ENCODE results near the gene POLG2.
A peak's percentile ranks its signal among the peaks of the same experiment; 100 is the strongest.

Gene POLG2

GRCh38 chr17:64515829-64516228 lies 19.0 kb upstream of the POLG2 start:
- Histone ChIP-seq H3K36me3 (ENCODE audit: insufficient read depth, low read length) (peaks cover 52% of the 10 kb centered on the region), H3K9ac (ENCODE audit: low read depth, low read length) (no peak overlapping the region), H3K4me1 (ENCODE audit: insufficient read depth, low read length) (no peaks in the 10 kb centered on the region), H3K9me3 (ENCODE audit: control insufficient read depth, insufficient read depth, low read length) (no peaks in the 10 kb centered on the region)

- H3K9me3 ChIP-seq (ENCODE audit: control insufficient read depth, insufficient read depth, low read length): no peaks in the 10 kb centered on the region
- no peaks in the 10 kb centered on the region for H3K4me1 ChIP-seq (ENCODE audit: insufficient read depth, low read length)
- no peak overlapping the region for H3K9ac ChIP-seq (ENCODE audit: low read depth, low read length)
- H3K36me3 ChIP-seq (ENCODE audit: insufficient read depth, low read length): peaks cover 52% of the 10 kb centered on the region
Observed at GRCh38 chr17:64515419-64515818, 18.6 kb upstream of the POLG2 start.

- H3K36me3 ChIP-seq (ENCODE audit: insufficient read depth, low read length): peaks cover 34% of the 10 kb centered on the region
- H3K9ac ChIP-seq (ENCODE audit: low read depth, low read length): no peak overlapping the region
- no peaks in the 10 kb centered on the region for H3K9me3 ChIP-seq (ENCODE audit: control insufficient read depth, insufficient read depth, low read length)
- peaks cover 3% of the 10 kb centered on the region for H3K4me1 ChIP-seq (ENCODE audit: insufficient read depth, low read length)
Observed at GRCh38 chr17:64509179-64509578, 12.3 kb upstream of the POLG2 start.

DNA sequence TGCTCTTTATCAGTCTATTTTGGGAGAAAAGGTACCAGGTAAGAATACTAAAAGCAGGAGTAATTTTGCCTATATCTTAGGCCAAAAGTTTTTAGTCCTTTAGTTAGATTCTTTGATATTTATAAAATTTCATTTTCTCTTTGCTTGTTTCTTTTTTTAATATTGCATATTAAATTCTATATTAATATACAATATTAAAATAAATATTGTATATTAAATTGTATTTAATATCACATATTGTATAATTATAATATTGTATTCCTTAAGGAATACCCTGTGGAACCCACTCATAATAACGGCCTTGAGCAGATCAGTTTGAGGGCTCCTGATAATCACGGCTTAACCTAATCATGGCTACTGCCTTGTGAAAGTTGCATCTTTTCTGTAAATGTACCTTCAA lies 11.8 kb upstream of the POLG2 start:
- Histone ChIP-seq H3K36me3 (ENCODE audit: insufficient read depth, low read length) (peaks cover 39% of the 10 kb centered on the region), H3K9ac (ENCODE audit: low read depth, low read length) (0 out of 2 replicates have a peak overlapping the region, but pooled peaks have one; percentile 99), H3K9me3 (ENCODE audit: control insufficient read depth, insufficient read depth, low read length) (no peaks in the 10 kb centered on the region), H3K4me1 (ENCODE audit: insufficient read depth, low read length) (peaks cover 7% of the 10 kb centered on the region)

- H3K4me1 ChIP-seq (ENCODE audit: insufficient read depth, low read length): peaks cover 10% of the 10 kb centered on the region
- no peaks in the 10 kb centered on the region for H3K9me3 ChIP-seq (ENCODE audit: control insufficient read depth, insufficient read depth, low read length)
- peak overlapping the region; percentile 99 for H3K9ac ChIP-seq (ENCODE audit: low read depth, low read length)
- H3K36me3 ChIP-seq (ENCODE audit: insufficient read depth, low read length): peaks cover 46% of the 10 kb centered on the region
Observed at GRCh38 chr17:64507413-64507782, 10.5 kb upstream of the POLG2 start.

DNA sequence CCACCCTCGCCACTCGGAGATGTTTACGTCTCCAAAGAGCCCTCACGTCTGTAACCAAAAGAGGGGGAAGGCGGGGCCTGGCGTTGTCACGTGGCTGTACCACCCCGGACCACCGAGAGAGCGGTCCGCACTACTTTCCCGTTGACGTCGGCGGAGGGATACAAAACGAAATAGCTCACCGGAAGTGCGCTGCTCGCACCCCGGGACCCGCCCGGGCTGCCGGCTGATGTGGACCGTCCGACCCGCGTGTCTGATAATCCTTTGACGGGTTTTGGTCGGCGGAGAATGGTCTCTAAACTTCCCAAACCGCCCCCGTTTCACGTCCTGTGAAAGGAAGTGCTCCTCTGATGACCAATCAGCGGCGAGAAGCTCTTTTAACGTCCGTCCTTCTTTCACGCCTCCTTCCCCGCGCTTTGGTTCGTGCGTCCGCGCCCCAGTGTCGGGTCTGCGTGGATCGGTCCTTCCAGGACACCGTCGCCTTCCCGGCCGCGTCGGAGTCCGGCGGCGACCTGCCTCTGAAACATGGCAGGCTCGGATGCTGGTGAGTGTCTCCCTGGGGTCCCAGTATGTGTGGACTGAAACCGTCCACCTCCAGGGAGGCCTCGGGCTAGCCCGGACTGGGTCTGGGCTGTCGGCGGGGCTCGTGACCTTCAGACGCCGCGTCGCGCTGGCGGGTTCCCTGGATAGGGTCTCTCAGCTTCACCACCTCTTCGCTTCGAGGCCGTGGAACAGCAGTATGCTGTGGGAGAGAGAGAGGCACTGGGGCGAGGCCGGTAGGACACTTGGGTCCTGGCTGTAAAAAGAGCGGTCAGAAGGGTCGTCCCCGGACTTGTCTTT lies 9.9 kb upstream of the POLG2 start, which contains the start of gene CEP95:
TSS of gene CEP95 (plus strand) at position 402 of the 837 bp plus-strand sequence. CDS start at position 523, 121 bp downstream.
- no peaks in the 10 kb centered on the region for H3K9me3 ChIP-seq (ENCODE audit: control insufficient read depth, insufficient read depth, low read length)
- peaks cover 48% of the 10 kb centered on the region for H3K36me3 ChIP-seq (ENCODE audit: insufficient read depth, low read length)
- peak within 1 kb of the TSS; percentile 99 for H3K9ac ChIP-seq (ENCODE audit: low read depth, low read length)
- H3K4me1 ChIP-seq (ENCODE audit: insufficient read depth, low read length): peaks cover 16% of the 10 kb centered on the region

DNA sequence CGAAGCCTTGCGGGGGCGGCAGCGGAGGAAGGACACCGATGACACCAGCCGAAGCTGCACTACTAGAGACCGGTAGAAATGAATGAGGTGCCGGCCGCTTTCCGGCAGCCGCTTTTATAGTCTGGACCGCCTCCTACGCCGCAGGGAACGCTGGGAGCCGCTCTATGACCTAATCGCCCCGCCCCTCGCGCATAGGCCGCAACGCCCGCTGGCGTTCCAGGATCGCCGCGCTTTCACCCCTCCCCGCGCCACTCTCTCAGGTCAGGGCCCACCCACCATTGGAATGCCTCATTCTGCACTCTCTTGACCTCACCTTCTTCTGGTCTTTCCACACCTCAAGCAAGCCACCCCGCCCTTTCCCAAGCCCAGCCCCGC lies 9.3 kb upstream of the POLG2 start, which contains the start of gene DDX5:
TSS of gene DDX5 (minus strand) at position 89 of the 375 bp plus-strand sequence. CDS start 170 bp downstream, outside the sequence.
- peaks cover 22% of the 10 kb centered on the region for H3K4me1 ChIP-seq (ENCODE audit: insufficient read depth, low read length)
- H3K36me3 ChIP-seq (ENCODE audit: insufficient read depth, low read length): peaks cover 50% of the 10 kb centered on the region
- no peaks in the 10 kb centered on the region for H3K9me3 ChIP-seq (ENCODE audit: control insufficient read depth, insufficient read depth, low read length)
- H3K9ac ChIP-seq (ENCODE audit: low read depth, low read length): peak within 1 kb of the TSS; percentile 99

DNA sequence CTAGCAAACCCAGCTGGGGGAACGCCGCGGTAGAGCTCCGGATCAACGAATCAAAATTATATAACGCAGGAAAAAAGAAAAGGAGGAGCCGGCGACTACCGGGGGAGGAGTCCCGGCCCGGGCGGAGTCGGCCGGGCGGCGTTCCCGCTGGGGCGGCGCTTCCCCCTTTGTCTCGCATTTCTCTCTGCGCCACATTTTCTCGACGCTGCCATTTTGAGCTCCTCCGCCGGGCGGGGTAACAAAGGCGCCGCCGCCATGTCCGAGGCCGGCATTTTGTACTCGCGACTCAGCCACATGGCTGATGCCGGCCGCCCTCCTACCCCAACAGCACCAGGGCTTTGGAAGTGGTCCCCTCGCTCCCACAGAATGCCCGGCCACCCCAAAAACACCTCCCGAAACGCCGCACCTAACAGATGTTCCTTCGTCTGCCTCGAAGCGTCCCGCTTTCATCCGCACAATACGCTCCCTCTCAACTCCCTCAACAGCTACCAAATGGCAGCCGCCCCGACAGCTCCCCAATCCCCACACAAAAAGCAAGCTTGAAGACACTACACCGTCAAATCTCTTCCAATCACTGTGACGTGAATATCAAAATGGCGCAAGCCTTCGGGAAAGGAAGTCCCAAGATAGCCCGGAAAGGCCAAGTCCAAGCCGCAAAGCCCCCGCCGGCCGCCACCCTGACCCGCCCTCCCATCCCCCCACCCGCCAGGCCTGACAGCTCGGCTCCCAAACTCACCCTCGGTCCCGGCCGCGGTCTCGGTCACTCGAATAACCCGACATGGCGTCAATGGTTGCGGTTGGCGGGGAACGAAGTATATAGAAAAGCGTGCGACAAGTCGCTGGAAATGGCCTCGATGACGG lies 8.7 kb upstream of the POLG2 start:
- Histone ChIP-seq H3K9me3 (ENCODE audit: control insufficient read depth, insufficient read depth, low read length) (no peaks in the 10 kb centered on the region), H3K9ac (ENCODE audit: low read depth, low read length) (peak overlapping the region; percentile 99), H3K36me3 (ENCODE audit: insufficient read depth, low read length) (peaks cover 53% of the 10 kb centered on the region), H3K4me1 (ENCODE audit: insufficient read depth, low read length) (peaks cover 28% of the 10 kb centered on the region)

DNA sequence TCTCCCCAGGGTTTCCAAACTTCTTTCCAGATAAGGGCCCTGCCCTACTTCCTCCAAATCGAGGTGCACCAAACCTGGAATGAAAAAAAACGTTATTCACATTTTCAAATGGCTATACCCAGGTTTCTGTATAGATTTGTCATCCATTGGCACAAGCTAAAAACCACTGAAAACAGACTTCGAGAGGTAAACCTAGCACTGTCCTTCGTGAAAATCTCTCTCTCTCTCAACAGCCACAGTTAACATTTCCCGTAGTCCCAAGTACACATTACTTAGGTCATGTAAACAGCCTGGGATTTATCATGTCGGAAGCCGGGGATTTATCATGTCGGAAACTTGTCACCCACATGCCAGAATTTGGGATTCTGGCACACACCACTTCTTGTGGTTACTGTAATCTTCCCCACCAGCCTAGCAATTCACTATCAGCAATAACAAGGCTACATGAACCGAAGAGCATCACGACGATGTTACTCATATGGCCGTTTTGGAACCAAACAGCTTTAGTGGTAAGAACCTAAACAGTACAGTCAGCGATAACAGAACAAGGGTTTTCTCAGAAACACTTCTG lies 8.0 kb upstream of the POLG2 start:
- H3K9me3 ChIP-seq (ENCODE audit: control insufficient read depth, insufficient read depth, low read length): no peaks in the 10 kb centered on the region
- peaks cover 53% of the 10 kb centered on the region for H3K36me3 ChIP-seq (ENCODE audit: insufficient read depth, low read length)
- peak overlapping the region; percentile 99 for H3K9ac ChIP-seq (ENCODE audit: low read depth, low read length)
- H3K4me1 ChIP-seq (ENCODE audit: insufficient read depth, low read length): peaks cover 31% of the 10 kb centered on the region

DNA sequence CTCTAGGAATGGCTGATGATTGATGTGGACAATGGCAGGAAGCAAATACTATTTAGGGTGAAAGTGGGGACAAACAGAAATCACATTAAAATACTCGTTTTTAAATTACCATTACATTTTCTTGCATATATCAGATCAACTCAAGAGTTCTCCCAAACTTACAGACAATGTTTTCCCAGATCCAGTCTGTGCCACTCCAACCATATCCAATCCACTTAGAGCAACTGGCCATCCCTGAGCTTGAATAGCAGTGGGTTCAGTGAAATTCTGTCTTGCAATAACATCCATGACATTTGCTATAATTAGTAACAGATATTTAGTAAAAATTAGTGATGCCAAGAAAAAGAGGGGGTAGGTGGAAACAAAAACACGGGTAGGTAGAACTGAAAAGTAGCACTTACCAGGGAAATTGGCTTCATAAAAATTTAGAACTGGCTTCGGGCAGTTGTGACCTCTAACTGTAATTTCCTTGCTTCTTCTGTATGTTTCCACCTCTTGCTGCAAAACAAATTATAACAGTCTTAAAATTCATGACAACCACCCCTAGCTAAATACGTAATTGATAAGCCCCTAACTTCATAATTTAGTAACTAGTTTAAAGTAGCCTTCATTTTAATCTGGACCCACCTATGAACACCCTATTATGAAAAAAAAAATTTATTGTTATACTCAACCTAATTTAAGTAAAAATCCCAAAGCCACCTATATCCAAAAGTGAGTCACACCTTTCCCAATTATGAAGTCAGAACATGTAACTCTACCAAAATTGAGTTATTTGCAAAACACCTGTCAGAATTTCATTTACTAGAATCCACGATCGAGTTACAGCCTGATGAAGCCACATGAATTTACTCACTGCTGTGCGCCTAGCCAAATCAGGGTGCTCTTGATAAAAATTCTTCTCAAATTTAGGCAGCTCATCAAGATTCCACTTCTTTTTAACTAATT lies 7.2 kb upstream of the POLG2 start:
- peaks cover 31% of the 10 kb centered on the region for H3K4me1 ChIP-seq (ENCODE audit: insufficient read depth, low read length)
- H3K9ac ChIP-seq (ENCODE audit: low read depth, low read length): peak overlapping the region; percentile 99
- peaks cover 55% of the 10 kb centered on the region for H3K36me3 ChIP-seq (ENCODE audit: insufficient read depth, low read length)
- no peaks in the 10 kb centered on the region for H3K9me3 ChIP-seq (ENCODE audit: control insufficient read depth, insufficient read depth, low read length)

- Histone ChIP-seq H3K4me1 (ENCODE audit: insufficient read depth, low read length) (peaks cover 28% of the 10 kb centered on the region), H3K9me3 (ENCODE audit: control insufficient read depth, insufficient read depth, low read length) (no peaks in the 10 kb centered on the region), H3K36me3 (ENCODE audit: insufficient read depth, low read length) (peaks cover 55% of the 10 kb centered on the region), H3K9ac (ENCODE audit: low read depth, low read length) (no peak overlapping the region)
Observed at GRCh38 chr17:64503341-64503740, 6.5 kb upstream of the POLG2 start.

- Histone ChIP-seq H3K36me3 (ENCODE audit: insufficient read depth, low read length) (peaks cover 55% of the 10 kb centered on the region), H3K9ac (ENCODE audit: low read depth, low read length) (no peak overlapping the region), H3K9me3 (ENCODE audit: control insufficient read depth, insufficient read depth, low read length) (no peaks in the 10 kb centered on the region), H3K4me1 (ENCODE audit: insufficient read depth, low read length) (peaks cover 28% of the 10 kb centered on the region)
Observed at GRCh38 chr17:64502809-64503208, 6.0 kb upstream of the POLG2 start.

GRCh38 chr17:64502021-64502420 lies 5.2 kb upstream of the POLG2 start:
- no peak overlapping the region for H3K9ac ChIP-seq (ENCODE audit: low read depth, low read length)
- H3K9me3 ChIP-seq (ENCODE audit: control insufficient read depth, insufficient read depth, low read length): no peaks in the 10 kb centered on the region
- H3K4me1 ChIP-seq (ENCODE audit: insufficient read depth, low read length): peaks cover 28% of the 10 kb centered on the region
- peaks cover 55% of the 10 kb centered on the region for H3K36me3 ChIP-seq (ENCODE audit: insufficient read depth, low read length)
